HG02798 (cell line): ENCODE measurements around the gene TMEM255B.
"Not testable (repeated sequence)": the region's sequence is repeated elsewhere in the genome, so short reads cannot be mapped to it uniquely, and the experiment has no call there.

Experiments
- ATAC-seq: cut with Tn5 transposase; IDR thresholded peaks from one replicate; pipeline ENCODE4 v1.9.1; 2021; ENCODE audit warnings: mild to moderate bottlenecking; ENCODE audit not compliant: unreplicated experiment, poor library complexity

TMEM255B gene

GRCh38 chr13:113758651-113759524, at the start of gene TMEM255B:
TMEM255B (plus strand) TSS chr13:113759226; CDS start chr13:113759270, 44 bp downstream.
- peak; percentile 83 for ATAC-seq

GRCh38 chr13:113722921-113723320, 36.1 kb upstream of the TMEM255B start:
- ATAC-seq: no peak

- ATAC-seq: no peak
These were observed 35.5 kb upstream of the TMEM255B start for GRCh38 chr13:113723410-113724015.

GRCh38 chr13:113724016-113724758, 34.8 kb upstream of the TMEM255B start:
- no peak for ATAC-seq

- ATAC-seq: peak; percentile 71
These were observed 34.2 kb upstream of the TMEM255B start for GRCh38 chr13:113724780-113725315.

GRCh38 chr13:113725329-113726105, 33.5 kb upstream of the TMEM255B start:
- not testable (repeated sequence) for ATAC-seq

- ATAC-seq: not testable (repeated sequence)
These were observed 32.8 kb upstream of the TMEM255B start for GRCh38 chr13:113726106-113726821.

GRCh38 chr13:113726961-113727411, 32.0 kb upstream of the TMEM255B start:
- ATAC-seq: no peak

- ATAC-seq: no peak
These were observed 30.4 kb upstream of the TMEM255B start for GRCh38 chr13:113728571-113729054.

GRCh38 chr13:113729187-113730019, 29.6 kb upstream of the TMEM255B start:
- ATAC-seq: no peak

GRCh38 chr13:113730258-113730691, 28.8 kb upstream of the TMEM255B start:
- ATAC-seq: no peak

GRCh38 chr13:113730831-113731191, 28.2 kb upstream of the TMEM255B start:
- ATAC-seq: no peak

GRCh38 chr13:113731192-113732175, 27.5 kb upstream of the TMEM255B start:
- no peak for ATAC-seq

GRCh38 chr13:113732176-113732960, 26.7 kb upstream of the TMEM255B start:
- ATAC-seq: no peak

- no peak for ATAC-seq
These were observed 25.8 kb upstream of the TMEM255B start for GRCh38 chr13:113732961-113733950.
